Skeletal muscle satellite cell (primary cell): ENCODE data around the gene C3orf33.

Experiments
- H3K27me3 ChIP-seq: 2 replicates; pipeline ENCODE4 v1.7.0; 2013; ENCODE audit warnings: low read length; ENCODE audit not compliant: control insufficient read depth, insufficient read depth
- H3K36me3 ChIP-seq: 2 replicates; pipeline ENCODE4 v1.7.0; 2013; ENCODE audit warnings: mild to moderate bottlenecking, control low read depth, low read length; ENCODE audit not compliant: insufficient read depth
- H3K4me1 ChIP-seq: 2 replicates; pipeline ENCODE4 v1.7.0; 2013; ENCODE audit warnings: low read length; ENCODE audit not compliant: control insufficient read depth, insufficient read depth
- H3K4me2 ChIP-seq: 2 replicates; pipeline ENCODE4 v1.7.0; 2013; ENCODE audit warnings: mild to moderate bottlenecking, low read length
- H3K4me3 ChIP-seq: 2 replicates; pipeline ENCODE4 v1.7.0; 2013; ENCODE audit warnings: low read length
- H3K9ac ChIP-seq: 2 replicates; pipeline ENCODE4 v1.7.0; 2013; ENCODE audit warnings: mild to moderate bottlenecking, low read depth, low read length, moderate library complexity
- H3K9me3 ChIP-seq: replicated peaks from 2 replicates; pipeline ENCODE4 v1.7.0; 2013; ENCODE audit warnings: mild to moderate bottlenecking, control low read depth, low read length

C3orf33 gene

GRCh38 chr3:155737844-155738460 lies 68.1 kb downstream of the C3orf33 start:
- no peaks in the 10 kb centered on the region for H3K4me1 ChIP-seq
- H3K9ac ChIP-seq = no peak overlapping the region
- no peak overlapping the region for H3K4me2 ChIP-seq
- H3K27me3 ChIP-seq = peaks cover 14% of the 10 kb centered on the region
- H3K36me3 ChIP-seq = no peaks in the 10 kb centered on the region
- no peak overlapping the region for H3K4me3 ChIP-seq
- no peaks in the 10 kb centered on the region for H3K9me3 ChIP-seq

GRCh38 chr3:155736381-155736780 lies 69.7 kb downstream of the C3orf33 start:
- Histone ChIP-seq H3K4me1 (no peaks in the 10 kb centered on the region), H3K9me3 (no peaks in the 10 kb centered on the region), H3K36me3 (no peaks in the 10 kb centered on the region), H3K4me3 (no peak overlapping the region), H3K9ac (no peak overlapping the region), H3K27me3 (peaks cover 3% of the 10 kb centered on the region), H3K4me2 (no peak overlapping the region)

GRCh38 chr3:155730843-155731242 lies 75.2 kb downstream of the C3orf33 start:
- Histone ChIP-seq H3K36me3 (no peaks in the 10 kb centered on the region), H3K4me1 (no peaks in the 10 kb centered on the region), H3K4me2 (no peak overlapping the region), H3K9ac (no peak overlapping the region), H3K27me3 (no peaks in the 10 kb centered on the region), H3K4me3 (no peak overlapping the region), H3K9me3 (no peaks in the 10 kb centered on the region)

GRCh38 chr3:155727836-155728235 lies 78.2 kb downstream of the C3orf33 start:
- Histone ChIP-seq H3K4me3 (no peak overlapping the region), H3K36me3 (no peaks in the 10 kb centered on the region), H3K4me2 (no peak overlapping the region), H3K9ac (no peak overlapping the region), H3K4me1 (no peaks in the 10 kb centered on the region), H3K9me3 (no peaks in the 10 kb centered on the region), H3K27me3 (no peaks in the 10 kb centered on the region)

GRCh38 chr3:155714295-155714718 lies 91.8 kb downstream of the C3orf33 start:
- Histone ChIP-seq H3K4me3 (no peak overlapping the region), H3K36me3 (no peaks in the 10 kb centered on the region), H3K9me3 (no peaks in the 10 kb centered on the region), H3K4me1 (no peaks in the 10 kb centered on the region), H3K4me2 (no peak overlapping the region), H3K9ac (no peak overlapping the region), H3K27me3 (no peaks in the 10 kb centered on the region)
